Caco-2 (cell line): ENCODE measurements around the gene STX17. TPM values are rescaled to one million over a fixed set of nuclear protein-coding genes. Genes with fewer than 3 reads are reported as not detected.

Experiments
- BruUV-seq: library from RNA; stranded (reverse); fragments of 400-500 nt; replicated peaks from 2 replicates; lab custom pipeline; 2021; lab: Mats Ljungman, UMichigan
- CTCF ChIA-PET: fragments of 300-600 bp; sonication (Branson Sonifier 250); formaldehyde crosslinking; loops from one replicate; lab custom pipeline; 2022; ENCODE audit warnings: antibody characterized with exemption; lab: Charles Lee
- POLR2A ChIA-PET: fragments of 300-600 bp; sonication (Branson Sonifier 250); formaldehyde crosslinking; loops from one replicate; lab custom pipeline; 2022; ENCODE audit warnings: antibody characterized with exemption; lab: Charles Lee
- DNase-seq, 2 experiments: peaks; one replicate each; pipeline versions ENCODE4 v3.0.0 to v3.0.0-alpha.2; 2020 to 2022
- H3K27me3 ChIP-seq: replicated peaks from 2 replicates; pipeline ENCODE4 v1.6.0; 2011; ENCODE audit warnings: low read length; ENCODE audit not compliant: control insufficient read depth, insufficient read depth
- H3K36me3 ChIP-seq: 2 replicates; pipeline ENCODE4 v1.5.1; 2011; ENCODE audit warnings: low read length; ENCODE audit not compliant: control insufficient read depth, insufficient read depth
- H3K4me1 ChIP-seq: fragments of 250-450 bp; sonication (Bioruptor Pico); 2 replicates; pipeline ENCODE4 v1.5.1; 2020; ENCODE audit warnings: mild to moderate bottlenecking
- H3K4me3 ChIP-seq: 2 replicates; pipeline ENCODE4 v1.5.1; 2011; ENCODE audit warnings: low read depth, mild to moderate bottlenecking, control low read depth, low read length
- H3K9me3 ChIP-seq: fragments of 250-450 bp; sonication (Bioruptor Pico); 2 replicates; pipeline ENCODE4 v1.5.1; 2020; ENCODE audit warnings: mild to moderate bottlenecking, moderate library complexity
- H3K27ac Mint-ChIP-seq: one replicate; pipeline ENCODE4 v1.8.0; 2022; ENCODE audit warnings: mixed read lengths; ENCODE audit not compliant: unreplicated experiment
- H3K27me3 Mint-ChIP-seq: one replicate; pipeline ENCODE4 v1.8.0; 2022; ENCODE audit warnings: mixed read lengths; ENCODE audit not compliant: insufficient read depth, unreplicated experiment
- H3K36me3 Mint-ChIP-seq: one replicate; pipeline ENCODE4 v1.8.0; 2022; ENCODE audit warnings: mild to moderate bottlenecking, mixed read lengths; ENCODE audit not compliant: insufficient read depth, unreplicated experiment
- H3K4me1 Mint-ChIP-seq: one replicate; pipeline ENCODE4 v1.8.0; 2022; ENCODE audit warnings: low read depth, mixed read lengths; ENCODE audit not compliant: unreplicated experiment
- H3K4me3 Mint-ChIP-seq: one replicate; pipeline ENCODE4 v1.8.0; 2022; ENCODE audit warnings: mild to moderate bottlenecking, moderate library complexity, mixed read lengths; ENCODE audit not compliant: unreplicated experiment
- H3K9me3 Mint-ChIP-seq: one replicate; pipeline ENCODE4 v1.8.0; 2022; ENCODE audit warnings: mixed read lengths; ENCODE audit not compliant: unreplicated experiment
- CTCF ChIP-seq, 2 experiments: fragments of 200-600 bp in 1 of 2; IDR thresholded peaks; 1 replicate in 1 of 2; 2 replicates in 1 of 2; pipeline versions ENCODE4 v1.5.1 to v1.8.0; 2011 to 2022; ENCODE audit warnings: antibody characterized with exemption in 1 of 2, control low read depth in 1 of 2, inconsistent platforms in 1 of 2, low read depth in 1 of 2, low read length in 1 of 2, mild to moderate bottlenecking in 1 of 2, moderate library complexity in 1 of 2; ENCODE audit not compliant: insufficient read depth in 1 of 2, severe bottlenecking in 1 of 2, unreplicated experiment in 1 of 2
- intact Hi-C: fragments of 100-400 bp; cut with micrococcal nuclease; formaldehyde crosslinking; loops from one replicate; pipeline ENCODE4 v1.10.0; 2022; ENCODE audit not compliant: unreplicated experiment
- total RNA-seq: library from RNA; stranded (reverse); gene quantifications from 2 replicates; pipeline ENCODE4 v1.2.3, GENCODE V29; 2022

Gene STX17
- total RNA-seq, 1 experiment from 2014 or later = 40.2 TPM

GRCh38 chr9:99919930-99920329 lies 13.5 kb downstream of the STX17 start:
- no peak overlapping the region for H3K27ac Mint-ChIP-seq
- H3K4me3 ChIP-seq = no peak overlapping the region
- peaks cover 27% of the 10 kb centered on the region for H3K36me3 Mint-ChIP-seq
- no peaks in the 10 kb centered on the region for H3K4me1 ChIP-seq
- no peak for TF ChIP-seq CTCF (IDR thresholded peaks at IDR 0.05; ENCODE audit: insufficient read depth in 1 of 2, low read depth in 1 of 2, low read length in 1 of 2, severe bottlenecking in 1 of 2, unreplicated experiment in 1 of 2)
- no peaks in the 10 kb centered on the region for H3K9me3 ChIP-seq
- H3K9me3 Mint-ChIP-seq = peaks cover 20% of the 10 kb centered on the region
- no peak overlapping the region for H3K4me3 Mint-ChIP-seq
- no peaks in the 10 kb centered on the region for H3K27me3 Mint-ChIP-seq
- no peaks in the 10 kb centered on the region for H3K4me1 Mint-ChIP-seq
- DNase-seq = no peak
- H3K27me3 ChIP-seq = no peaks in the 10 kb centered on the region
- 0 out of 2 replicates have a peak, but pooled peaks cover 1% of the 10 kb centered on the region for H3K36me3 ChIP-seq
- CTCF ChIA-PET = no interaction called here
- no TSS peak for BruUV-seq
- POLR2A ChIA-PET = no interaction called here
- intact Hi-C loops = no loop called here

DNA sequence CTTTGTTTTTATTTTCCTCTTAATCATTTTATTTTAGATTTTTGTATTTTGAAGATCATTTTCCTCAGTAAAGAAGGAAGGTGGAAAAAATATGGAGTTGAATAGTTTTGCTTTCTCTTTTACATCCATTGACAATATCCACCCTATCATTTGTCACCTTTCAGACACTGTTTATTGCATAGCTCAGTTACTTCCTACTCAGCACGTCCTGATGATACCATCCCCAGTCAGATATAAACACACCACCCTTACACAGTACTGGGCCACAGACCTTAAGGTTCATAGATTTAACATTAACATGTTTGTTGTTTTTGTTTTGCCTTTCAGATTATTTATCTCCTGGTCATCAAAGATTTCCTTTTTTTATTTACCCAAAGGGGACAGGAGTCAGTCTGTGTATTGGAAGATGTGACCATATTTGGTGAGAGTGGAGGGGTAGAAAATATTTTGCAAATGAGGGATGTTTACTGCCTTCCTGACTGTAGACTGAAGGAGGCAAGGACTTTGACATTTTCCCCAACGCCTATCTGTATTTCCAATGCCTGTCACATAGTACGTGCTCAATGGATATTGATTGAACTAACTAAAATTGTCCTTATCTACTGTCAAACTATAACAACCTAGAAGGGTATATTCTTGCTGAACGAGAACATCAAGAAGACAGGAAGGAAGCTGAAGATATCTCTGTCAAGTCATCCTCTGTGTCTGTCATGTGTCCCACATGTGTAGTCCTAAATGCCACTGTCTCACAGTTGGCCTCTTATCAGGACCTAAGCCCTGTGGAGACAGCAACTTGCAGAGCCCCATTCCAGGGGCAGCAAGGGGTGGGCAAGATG lies 15.6 kb downstream of the STX17 start:
- no peak overlapping the region for H3K27ac Mint-ChIP-seq
- BruUV-seq = no TSS peak
- intact Hi-C loops = no loop called here
- no peak overlapping the region for H3K4me3 Mint-ChIP-seq
- Histone ChIP-seq H3K4me1 (no peaks in the 10 kb centered on the region), H3K4me3 (no peak overlapping the region), H3K9me3 (peaks cover 8% of the 10 kb centered on the region; the same call in 1 of the 2 replicates), H3K27me3 (no peaks in the 10 kb centered on the region), H3K36me3 (0 out of 2 replicates have a peak, but pooled peaks cover 1% of the 10 kb centered on the region)
- H3K36me3 Mint-ChIP-seq = peaks cover 42% of the 10 kb centered on the region
- no peak for TF ChIP-seq CTCF (IDR thresholded peaks at IDR 0.05; ENCODE audit: insufficient read depth in 1 of 2, low read depth in 1 of 2, low read length in 1 of 2, severe bottlenecking in 1 of 2, unreplicated experiment in 1 of 2)
- DNase-seq = no peak
- H3K27me3 Mint-ChIP-seq = no peaks in the 10 kb centered on the region
- ChIA-PET POLR2A (no interaction called here), CTCF (no interaction called here)
- no peaks in the 10 kb centered on the region for H3K4me1 Mint-ChIP-seq
- peaks cover 30% of the 10 kb centered on the region for H3K9me3 Mint-ChIP-seq

GRCh38 chr9:99922711-99923030 lies 16.2 kb downstream of the STX17 start:
- peaks cover 42% of the 10 kb centered on the region for H3K36me3 Mint-ChIP-seq
- Histone ChIP-seq H3K9me3 (peaks cover 8% of the 10 kb centered on the region; the same call in 1 of the 2 replicates), H3K36me3 (0 out of 2 replicates have a peak, but pooled peaks cover 1% of the 10 kb centered on the region), H3K27me3 (no peaks in the 10 kb centered on the region), H3K4me3 (no peak overlapping the region), H3K4me1 (no peaks in the 10 kb centered on the region)
- H3K4me1 Mint-ChIP-seq = no peaks in the 10 kb centered on the region
- no peak overlapping the region for H3K4me3 Mint-ChIP-seq
- intact Hi-C loops = no loop called here
- H3K27ac Mint-ChIP-seq = no peak overlapping the region
- H3K27me3 Mint-ChIP-seq = no peaks in the 10 kb centered on the region
- CTCF ChIA-PET = no interaction called here
- H3K9me3 Mint-ChIP-seq = peaks cover 30% of the 10 kb centered on the region
- no peak for DNase-seq
- no peak for TF ChIP-seq CTCF (IDR thresholded peaks at IDR 0.05; ENCODE audit: insufficient read depth in 1 of 2, low read depth in 1 of 2, low read length in 1 of 2, severe bottlenecking in 1 of 2, unreplicated experiment in 1 of 2)
- POLR2A ChIA-PET = no interaction called here
- no TSS peak for BruUV-seq
